NOMO-1 treated with dmso at 0.1 percent for 144 hours (cell line): ENCODE data around the gene ACSBG1.
A peak's percentile ranks its signal among the peaks of the same experiment; 100 is the strongest.
"Not testable (repeated sequence)": the region's sequence is repeated elsewhere in the genome, so short reads cannot be mapped to it uniquely, and the experiment has no call there.

Experiments used
- DNase-seq: peaks from one replicate; lab custom pipeline; 2025; ENCODE audit not compliant: unreplicated experiment; lab: John Stamatoyannopoulos, UW

ACSBG1 gene

DNA sequence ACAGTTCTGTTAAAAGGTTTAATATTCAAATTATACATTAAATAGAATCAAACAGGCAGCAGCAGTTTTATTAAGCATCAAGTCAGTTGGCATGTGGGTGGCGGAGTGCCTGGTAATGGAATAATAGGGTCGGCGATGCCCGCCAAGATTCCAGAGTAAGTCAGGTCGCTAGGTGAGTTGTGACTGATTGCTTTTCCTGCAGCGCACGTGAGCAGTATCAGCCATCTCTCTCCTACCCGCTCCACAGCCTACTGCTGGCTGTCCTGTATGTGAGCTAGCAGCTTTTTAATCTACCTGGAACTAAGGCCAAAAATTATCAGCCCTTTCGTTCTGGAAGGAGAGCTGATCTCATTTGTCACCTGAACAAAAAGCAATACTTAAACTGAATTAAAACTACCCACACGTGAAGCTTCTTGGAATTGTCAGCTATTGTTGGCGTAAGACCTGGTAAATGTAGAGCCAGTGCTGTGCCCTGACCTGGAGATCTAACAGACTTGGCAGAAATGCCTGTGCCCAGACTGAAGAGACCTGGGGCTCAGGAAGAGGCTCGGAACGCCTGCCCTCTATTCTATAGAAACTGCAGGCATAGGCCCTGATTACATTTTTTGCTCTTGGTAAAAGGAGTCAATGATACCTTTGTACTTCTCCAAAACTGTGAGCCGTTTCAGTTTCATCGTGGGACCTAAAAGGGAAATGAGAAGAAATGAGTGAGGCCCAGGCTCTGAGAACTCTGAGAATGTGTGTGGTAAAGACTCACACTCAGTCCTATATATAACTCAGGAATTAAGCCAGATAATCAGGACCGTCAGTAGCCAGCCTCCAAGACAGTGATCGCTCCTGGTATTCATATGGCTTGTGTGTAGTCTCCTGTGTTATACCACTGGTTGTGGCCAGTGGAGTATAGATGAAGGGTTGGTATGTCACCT lies 63.3 kb downstream of the ACSBG1 start:
- peak; percentile 76 for DNase-seq

GRCh38 chr15:78168608-78169007 lies 65.8 kb downstream of the ACSBG1 start:
- DNase-seq: no peak

GRCh38 chr15:78167227-78167888 lies 67.0 kb downstream of the ACSBG1 start:
- DNase-seq: no peak

DNA sequence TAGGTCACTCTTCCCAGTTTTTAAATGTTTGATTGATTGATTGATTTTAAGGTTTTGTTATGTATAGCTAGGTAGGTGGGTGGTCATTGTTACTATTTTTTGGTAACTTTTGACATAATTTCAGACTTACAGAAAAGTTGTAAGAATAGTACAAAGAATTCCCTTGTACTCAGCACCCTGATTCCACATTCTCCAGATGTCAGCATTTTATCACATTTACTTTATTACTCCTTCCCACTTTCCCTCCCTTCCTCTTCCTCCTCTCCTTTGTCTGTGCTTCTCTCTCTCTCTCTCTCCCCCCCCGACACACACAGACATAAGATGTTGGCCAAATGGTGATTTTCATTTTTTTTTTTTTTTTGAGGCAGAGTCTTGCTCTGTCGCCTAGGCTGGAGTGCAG lies 70.4 kb downstream of the ACSBG1 start:
- no peak for DNase-seq

- DNase-seq: no peak
Measured at GRCh38 chr15:78162038-78162437, 72.3 kb downstream of the ACSBG1 start.

- DNase-seq: no peak
Measured at GRCh38 chr15:78159395-78159794, 75.0 kb downstream of the ACSBG1 start.

DNA sequence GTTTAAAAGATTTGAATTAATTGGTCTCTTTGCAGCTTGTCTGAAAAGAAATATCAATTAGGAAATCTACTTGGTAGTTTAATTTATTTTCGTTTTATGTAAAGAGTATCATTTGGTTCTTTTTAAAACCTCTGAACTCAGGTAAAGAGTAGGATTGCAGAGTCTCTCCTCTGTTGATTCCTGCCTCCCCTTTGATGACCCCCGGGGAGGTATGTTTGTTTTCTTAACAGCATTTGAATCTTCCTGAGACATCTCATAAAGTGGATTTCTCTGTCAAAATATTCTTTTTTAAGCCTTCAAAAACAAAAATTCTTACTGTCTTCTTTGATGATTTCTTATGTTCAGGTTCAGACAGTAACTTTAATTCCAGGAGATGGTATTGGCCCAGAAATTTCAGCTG lies 77.2 kb downstream of the ACSBG1 start:
- DNase-seq: no peak

DNA sequence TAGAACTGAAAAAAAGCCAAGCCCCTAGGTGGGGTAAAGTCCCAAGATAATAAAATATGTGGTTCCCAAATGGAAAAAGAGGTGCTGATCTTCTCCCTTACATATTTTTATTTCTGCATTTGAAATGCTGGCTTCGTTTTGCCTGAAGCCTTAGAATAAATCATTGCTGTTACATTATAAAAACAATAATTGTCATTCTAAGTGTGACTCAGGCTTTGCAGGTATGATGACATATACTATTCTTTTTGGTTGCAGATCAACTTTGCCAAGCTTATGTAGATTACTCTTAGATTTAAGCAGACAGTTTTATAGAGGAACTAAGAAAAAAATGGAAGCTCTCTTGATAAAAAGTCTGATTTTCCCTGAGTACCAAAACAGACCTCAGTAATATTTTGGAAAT lies 77.7 kb downstream of the ACSBG1 start:
- no peak for DNase-seq

DNA sequence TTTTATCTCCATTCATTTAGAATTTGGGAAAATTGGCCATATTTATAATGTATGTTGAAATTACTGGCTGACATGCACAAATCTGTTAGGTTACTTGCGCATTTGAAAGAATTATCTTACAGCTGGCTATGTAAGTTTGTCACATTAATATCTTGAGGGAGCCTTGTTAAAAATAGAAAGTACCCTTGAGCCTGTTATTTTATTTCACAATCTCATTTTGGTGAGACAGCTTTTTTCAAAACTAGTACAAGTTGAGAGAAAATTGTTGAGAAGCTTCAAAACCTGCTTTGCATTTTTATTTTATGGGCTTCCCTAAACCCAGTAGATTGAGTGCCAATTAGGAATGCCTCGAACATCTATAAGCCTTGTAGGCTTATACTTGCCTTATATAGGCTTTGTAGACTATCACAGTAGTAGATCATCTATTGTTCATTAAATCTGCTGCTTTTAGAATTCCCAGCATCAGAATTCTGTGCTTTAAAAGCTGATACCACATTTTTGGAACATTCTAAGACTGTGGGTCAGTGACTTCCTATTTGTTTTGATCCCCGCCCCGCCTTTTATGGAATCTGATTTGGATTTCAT lies 78.9 kb downstream of the ACSBG1 start:
- no peak for DNase-seq

DNA sequence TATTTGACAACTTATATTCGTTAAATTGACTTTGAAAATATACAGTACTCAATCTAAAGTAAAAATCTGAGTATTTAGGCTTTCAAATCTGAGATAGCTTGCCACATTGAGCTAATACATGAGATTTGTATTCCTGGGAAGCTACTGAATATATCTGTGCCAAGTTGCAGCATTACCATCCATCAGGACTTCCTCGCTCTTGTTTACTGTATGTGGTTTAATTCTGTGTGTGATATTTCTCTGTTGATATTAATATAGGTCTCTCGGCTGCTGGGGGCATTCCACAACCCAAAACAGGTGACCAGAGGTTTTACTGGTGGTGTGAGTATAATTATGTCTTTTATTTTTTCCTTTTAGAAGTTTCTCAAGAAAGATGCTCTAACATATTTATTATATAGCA lies 79.4 kb downstream of the ACSBG1 start:
- no peak for DNase-seq

- not testable (repeated sequence) for DNase-seq
Measured at GRCh38 chr15:78151075-78151474, 83.3 kb downstream of the ACSBG1 start.

DNA sequence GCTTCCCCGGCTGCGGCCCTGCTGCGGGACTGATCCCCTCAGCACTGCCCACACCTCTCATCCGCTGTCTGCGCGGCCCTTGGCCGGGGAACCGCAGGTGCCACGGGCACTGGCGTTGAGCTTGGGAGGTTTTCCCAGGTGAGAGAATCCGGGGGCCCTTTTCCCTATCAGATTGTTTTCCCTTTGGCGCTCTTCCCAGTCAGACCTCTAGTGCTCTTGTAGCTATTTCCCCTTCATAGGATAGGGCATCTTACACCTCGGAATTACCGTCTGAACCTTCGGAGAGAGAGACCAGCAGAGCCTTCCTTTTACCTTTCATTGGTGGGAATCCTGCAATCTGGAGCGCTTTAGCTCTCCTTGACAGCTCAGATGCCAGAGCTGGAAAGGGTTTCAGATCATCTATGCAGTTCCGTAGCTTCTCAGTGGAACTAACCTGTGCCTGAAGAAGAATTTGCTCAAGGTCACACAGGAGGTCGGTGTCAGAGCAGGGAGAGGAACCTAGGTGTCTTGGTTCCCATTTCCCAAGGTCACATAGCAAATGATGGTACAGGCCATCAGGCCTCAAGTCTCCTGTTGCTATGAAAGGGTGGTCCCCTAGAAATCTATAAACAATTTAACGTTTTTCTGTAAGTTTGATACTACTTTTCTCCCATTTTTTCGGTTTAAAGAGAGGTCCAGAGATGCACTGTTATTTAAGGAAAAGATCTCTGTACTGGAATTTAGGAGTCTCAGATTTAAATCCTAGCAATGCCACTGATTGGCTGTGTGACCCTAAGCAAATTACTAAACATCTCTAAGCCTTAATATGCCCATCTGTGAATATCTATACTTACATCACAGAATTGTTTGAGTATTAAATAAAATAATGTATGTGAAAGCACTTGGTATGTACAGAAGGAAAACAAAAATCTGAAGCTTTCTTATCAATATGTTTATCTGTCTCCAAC lies 84.3 kb downstream of the ACSBG1 start:
- DNase-seq: no peak

GRCh38 chr15:78149068-78149804 lies 85.1 kb downstream of the ACSBG1 start, which contains the start of gene IDH3A:
Gene IDH3A (plus strand): TSS chr15:78149362. CDS start chr15:78149404, 42 bp downstream.
- peak; percentile 92 for DNase-seq

- no peak for DNase-seq
Measured at GRCh38 chr15:78148392-78149067, 85.8 kb downstream of the ACSBG1 start.

GRCh38 chr15:78147566-78147965 lies 86.8 kb downstream of the ACSBG1 start:
- no peak for DNase-seq

- DNase-seq: no peak
Measured at GRCh38 chr15:78146425-78147154, 87.8 kb downstream of the ACSBG1 start.

- no peak for DNase-seq
Measured at GRCh38 chr15:78142332-78142731, 92.0 kb downstream of the ACSBG1 start.

- no peak for DNase-seq
Measured at GRCh38 chr15:78140292-78140691, 94.1 kb downstream of the ACSBG1 start.

DNA sequence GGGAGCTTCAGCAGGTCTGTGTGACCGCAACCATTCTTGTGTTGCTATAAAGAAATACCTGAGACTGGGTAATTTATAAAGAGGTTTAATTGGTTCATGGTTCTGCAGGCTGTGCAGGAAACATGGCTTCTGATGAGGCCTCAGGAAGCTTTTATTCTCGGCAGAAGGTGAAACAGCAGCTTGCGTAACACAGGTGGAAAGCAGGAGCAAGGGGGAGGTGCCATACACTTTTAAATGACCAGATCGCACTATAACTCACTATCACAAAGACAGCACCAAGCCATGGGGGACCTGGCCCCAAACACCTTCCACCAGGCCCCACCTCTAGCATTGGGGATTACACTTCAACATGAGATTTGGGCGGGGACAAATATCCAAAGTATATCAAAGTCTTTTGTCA lies 94.8 kb downstream of the ACSBG1 start:
- DNase-seq: no peak
